Thoracic aorta (tissue), 2 donors: ENCODE results near the gene LYST. TPM values are rescaled to one million over a fixed set of nuclear protein-coding genes. Genes with fewer than 3 reads are reported as not detected.

Experiments used
- ATAC-seq: fragments of 150-250 bp; one replicate; pipeline ENCODE4 v1.8.0; 2017; ENCODE audit warnings: low read depth; ENCODE audit not compliant: insufficient number of reproducible peaks, low FRiP score
- DNase-seq: peaks from one replicate; pipeline ENCODE4 v3.0.0-alpha.2; 2020; ENCODE audit warnings: low spot score
- H3K27ac ChIP-seq, 2 donors: fragments of 200-600 bp; sonication (generic); 1 replicate in 1 of 2; 2 replicates in 1 of 2; pipeline ENCODE4 v1.5.1; 2016; ENCODE audit warnings: mild to moderate bottlenecking in 2 of 2, moderate library complexity in 2 of 2
- H3K27me3 ChIP-seq: fragments of 200-600 bp; sonication (generic); replicated peaks from 2 replicates; pipeline ENCODE4 v1.6.0; 2016; ENCODE audit warnings: mild to moderate bottlenecking; ENCODE audit not compliant: insufficient read depth
- H3K36me3 ChIP-seq: fragments of 200-600 bp; sonication (generic); one replicate; pipeline ENCODE4 v1.5.1; 2016
- H3K4me1 ChIP-seq, 2 donors: fragments of 200-600 bp; sonication (generic); 1 replicate in 1 of 2; 2 replicates in 1 of 2; pipeline versions ENCODE4 v1.5.1 to v1.6.0; 2016; ENCODE audit warnings: low read depth in 2 of 2, mild to moderate bottlenecking in 1 of 2; ENCODE audit not compliant: control insufficient read depth in 1 of 2
- H3K4me3 ChIP-seq: fragments of 200-600 bp; sonication (generic); 2 replicates; pipeline ENCODE4 v1.5.1; 2016; ENCODE audit warnings: mild to moderate bottlenecking
- H3K9me3 ChIP-seq: fragments of 200-600 bp; sonication (generic); 2 replicates; pipeline ENCODE4 v1.5.1; 2016
- total RNA-seq, 2 donors: library from RNA; depleted of rRNA; stranded (reverse); fragments of >200 nt; gene quantifications; one replicate each; pipeline versions ENCODE4 v1.1.0 to v1.2.3, GENCODE V29; 2016
- TF ChIP-seq, protein P1 (sequence below): fragments of 200-600 bp; sonication (generic); IDR thresholded peaks from one replicate; pipeline ENCODE4 v1.5.1; 2019; ENCODE audit warnings: antibody characterized with exemption

LYST gene
- total RNA-seq, 2 donors from 2014 or later, result 32.5 to 32.8 TPM

DNA sequence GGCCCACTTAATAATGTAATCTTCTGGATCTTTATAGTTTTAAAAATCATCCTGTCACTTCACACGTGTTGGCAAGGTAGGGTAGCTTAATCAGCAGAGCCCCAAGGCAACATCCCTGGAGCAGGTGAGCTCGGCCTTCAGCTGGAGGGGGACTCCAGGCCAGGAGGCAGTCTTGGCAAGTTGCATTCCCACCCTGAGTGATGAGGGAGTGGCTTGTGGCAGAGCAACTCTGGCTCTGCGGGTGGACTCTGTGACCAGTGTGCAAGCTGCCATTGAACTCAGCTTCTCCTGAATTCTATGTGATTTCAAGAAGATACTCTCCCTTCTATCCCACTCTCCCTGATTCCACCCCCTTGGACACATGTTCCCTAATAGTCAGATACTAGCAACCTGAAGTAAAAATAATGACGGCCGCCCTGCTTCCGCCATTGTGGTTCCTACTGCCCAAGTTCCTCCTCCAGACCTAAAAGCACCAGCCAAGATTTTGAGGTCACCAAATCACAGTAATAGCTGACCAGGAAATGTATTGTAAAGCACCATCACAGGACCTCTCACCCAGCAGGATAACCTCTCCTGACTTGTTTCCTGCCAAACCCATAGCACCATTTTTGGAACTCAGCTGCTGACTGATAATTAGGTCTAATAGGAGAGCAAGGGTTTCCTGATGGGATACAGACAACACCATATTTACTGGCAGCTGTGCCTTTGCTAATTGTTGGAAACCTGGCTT, 11.5 kb upstream of the LYST start:
- TF ChIP-seq, protein P1, sequence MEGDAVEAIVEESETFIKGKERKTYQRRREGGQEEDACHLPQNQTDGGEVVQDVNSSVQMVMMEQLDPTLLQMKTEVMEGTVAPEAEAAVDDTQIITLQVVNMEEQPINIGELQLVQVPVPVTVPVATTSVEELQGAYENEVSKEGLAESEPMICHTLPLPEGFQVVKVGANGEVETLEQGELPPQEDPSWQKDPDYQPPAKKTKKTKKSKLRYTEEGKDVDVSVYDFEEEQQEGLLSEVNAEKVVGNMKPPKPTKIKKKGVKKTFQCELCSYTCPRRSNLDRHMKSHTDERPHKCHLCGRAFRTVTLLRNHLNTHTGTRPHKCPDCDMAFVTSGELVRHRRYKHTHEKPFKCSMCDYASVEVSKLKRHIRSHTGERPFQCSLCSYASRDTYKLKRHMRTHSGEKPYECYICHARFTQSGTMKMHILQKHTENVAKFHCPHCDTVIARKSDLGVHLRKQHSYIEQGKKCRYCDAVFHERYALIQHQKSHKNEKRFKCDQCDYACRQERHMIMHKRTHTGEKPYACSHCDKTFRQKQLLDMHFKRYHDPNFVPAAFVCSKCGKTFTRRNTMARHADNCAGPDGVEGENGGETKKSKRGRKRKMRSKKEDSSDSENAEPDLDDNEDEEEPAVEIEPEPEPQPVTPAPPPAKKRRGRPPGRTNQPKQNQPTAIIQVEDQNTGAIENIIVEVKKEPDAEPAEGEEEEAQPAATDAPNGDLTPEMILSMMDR, result no peak
- Histone ChIP-seq H3K36me3 (no peaks in the 10 kb centered on the region), H3K9me3 (no peaks in the 10 kb centered on the region), H3K27ac (no peak overlapping the region), H3K4me1 (peaks cover 8 to 13% of the 10 kb centered on the region in 2 donors), H3K27me3 (no peaks in the 10 kb centered on the region), H3K4me3 (no peak overlapping the region)
- DNase-seq (no peak), ATAC-seq (no peak)

DNA sequence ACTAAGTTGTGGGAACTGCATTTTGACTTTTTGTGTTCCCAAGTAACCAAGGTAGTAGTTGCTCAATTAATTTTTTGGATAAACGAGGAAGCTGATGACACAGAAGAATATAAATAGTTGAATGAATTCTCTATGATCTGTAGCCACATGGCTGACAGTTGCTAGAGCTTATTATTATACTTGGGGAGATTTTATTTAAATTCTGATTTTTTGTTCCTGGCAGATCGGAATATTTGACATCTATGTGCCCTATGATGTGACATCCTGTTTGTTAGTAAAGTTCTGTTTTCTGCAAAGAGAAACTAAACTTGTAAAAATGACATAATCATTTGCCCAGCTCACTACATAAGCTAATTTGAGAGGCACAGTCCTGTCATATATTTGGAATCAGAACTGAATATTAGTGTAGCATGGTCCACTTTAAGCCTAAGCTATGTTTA, 9.7 kb upstream of the LYST start:
- Histone ChIP-seq H3K27ac (no peak overlapping the region), H3K4me3 (no peak overlapping the region)

DNA sequence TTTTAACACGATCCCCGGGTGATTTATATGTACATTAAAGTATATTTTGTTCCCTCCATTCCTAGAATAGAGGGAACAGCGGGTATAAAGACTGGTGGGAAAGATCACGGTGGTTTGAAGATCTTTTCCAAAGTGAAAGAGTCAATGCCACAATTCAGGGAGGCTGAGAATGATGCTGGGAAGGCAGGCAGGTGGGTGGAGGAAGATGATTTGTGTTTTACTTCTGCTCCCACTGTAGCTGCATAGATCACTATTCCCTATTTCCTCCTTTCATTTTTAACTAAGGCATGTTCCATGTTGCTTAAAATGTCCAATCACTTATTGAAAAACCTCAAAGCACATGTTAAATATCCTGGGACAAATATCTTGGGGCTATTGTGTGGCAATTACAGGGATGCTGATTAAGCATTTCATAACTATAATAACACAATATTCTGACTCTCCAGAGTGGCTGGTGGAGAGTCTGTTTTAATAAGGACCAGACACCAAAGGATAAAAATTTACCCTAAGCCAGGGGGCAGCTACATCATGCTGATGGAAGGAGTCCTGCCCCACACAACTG, 8.4 kb upstream of the LYST start:
- no peak for DNase-seq
- H3K4me1 ChIP-seq, result no peaks in the 10 kb centered on the region
- H3K27me3 ChIP-seq, result no peaks in the 10 kb centered on the region
- no peaks in the 10 kb centered on the region for H3K9me3 ChIP-seq
- no peak overlapping the region for H3K4me3 ChIP-seq
- no peaks in the 10 kb centered on the region for H3K36me3 ChIP-seq
- no peak overlapping the region for H3K27ac ChIP-seq
- ATAC-seq, result no peak
- TF ChIP-seq, protein P1, result no peak

More for the DNA sequence above, 9.7 kb upstream of the LYST start:
- no peaks in the 10 kb centered on the region for H3K27me3 ChIP-seq
- no peaks in the 10 kb centered on the region for H3K36me3 ChIP-seq
- ATAC-seq, result no peak
- TF ChIP-seq, protein P1, result no peak
- H3K4me1 ChIP-seq, result no peaks in the 10 kb centered on the region
- DNase-seq, result no peak
- H3K9me3 ChIP-seq, result no peaks in the 10 kb centered on the region

DNA sequence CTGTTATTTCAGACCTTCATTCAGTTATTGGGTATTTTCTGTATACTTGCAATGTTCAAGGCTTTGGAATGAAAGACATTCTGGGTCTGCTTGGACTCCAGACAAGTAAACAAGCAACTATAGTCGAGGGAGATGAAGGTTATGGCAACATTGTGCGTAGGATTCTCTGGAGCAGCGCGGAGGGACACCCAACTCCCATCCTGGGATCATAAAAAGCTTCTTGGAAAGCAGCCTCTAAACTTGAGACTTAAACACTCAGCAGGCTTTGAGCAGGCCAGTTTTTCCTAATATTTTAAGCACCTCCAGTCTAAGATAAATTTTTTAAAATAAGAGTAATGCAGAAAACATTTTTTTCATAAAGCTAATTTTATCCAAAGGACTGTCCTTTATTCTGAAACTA, 7.6 kb upstream of the LYST start:
- H3K4me3 ChIP-seq, result no peak overlapping the region
- H3K27me3 ChIP-seq, result no peaks in the 10 kb centered on the region
- TF ChIP-seq, protein P1, result no peak
- no peak for DNase-seq
- H3K9me3 ChIP-seq, result no peaks in the 10 kb centered on the region
- no peak overlapping the region for H3K27ac ChIP-seq
- ATAC-seq, result no peak
- no peaks in the 10 kb centered on the region for H3K4me1 ChIP-seq
- no peaks in the 10 kb centered on the region for H3K36me3 ChIP-seq

DNA sequence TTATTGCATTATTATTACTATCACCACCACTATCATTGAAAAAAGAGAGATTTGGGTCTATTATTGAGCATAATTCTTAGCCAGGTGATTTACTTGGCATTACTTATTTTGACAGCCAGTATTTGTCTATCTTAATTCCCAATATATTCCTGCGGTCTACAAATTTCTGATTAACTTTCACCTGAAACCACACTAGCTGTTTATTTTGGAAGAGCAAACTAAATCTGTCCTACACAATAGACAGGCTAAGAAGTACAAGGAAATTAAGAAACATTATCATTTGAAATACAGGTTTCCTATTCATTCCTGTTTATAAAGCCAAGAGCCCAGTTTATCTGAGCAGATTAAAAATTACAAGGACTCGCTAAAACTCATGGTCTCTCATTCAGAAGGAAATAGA, 6.9 kb upstream of the LYST start:
- Histone ChIP-seq H3K4me3 (no peak overlapping the region), H3K36me3 (no peaks in the 10 kb centered on the region), H3K27ac (no peak overlapping the region), H3K4me1 (no peaks in the 10 kb centered on the region), H3K27me3 (no peaks in the 10 kb centered on the region), H3K9me3 (no peaks in the 10 kb centered on the region)
- TF ChIP-seq, protein P1, result no peak
- DNase-seq, result no peak
- no peak for ATAC-seq
